GM19455 (cell line): ENCODE results near the gene ITPKC.

Experiments
- ATAC-seq: cut with Tn5 transposase; IDR thresholded peaks from one replicate; pipeline ENCODE4 v1.9.1; 2021; ENCODE audit not compliant: unreplicated experiment

Gene ITPKC

GRCh38 chr19:40690050-40690692, 26.7 kb upstream of the ITPKC start, which contains the start of gene NUMBL:
TSS of gene NUMBL (minus strand) at chr19:40690651. CDS start at chr19:40690483, 168 bp downstream.
- ATAC-seq, result peak; percentile 12

- peak; percentile 49 for ATAC-seq
Measured at GRCh38 chr19:40690693-40691420, 26.1 kb upstream of the ITPKC start.

- no peak for ATAC-seq
Measured at GRCh38 chr19:40691421-40692211, 25.3 kb upstream of the ITPKC start.

GRCh38 chr19:40692212-40692551, 24.7 kb upstream of the ITPKC start:
- ATAC-seq, result no peak

GRCh38 chr19:40693150-40693788, 23.6 kb upstream of the ITPKC start:
- no peak for ATAC-seq

- no peak for ATAC-seq
Measured at GRCh38 chr19:40693896-40694295, 23.0 kb upstream of the ITPKC start.

- no peak for ATAC-seq
Measured at GRCh38 chr19:40695881-40696280, 21.0 kb upstream of the ITPKC start.

- no peak for ATAC-seq
Measured at GRCh38 chr19:40697007-40697406, 19.9 kb upstream of the ITPKC start.

GRCh38 chr19:40700083-40700482, 16.8 kb upstream of the ITPKC start:
- ATAC-seq, result no peak

- no peak for ATAC-seq
Measured at GRCh38 chr19:40701758-40702157, 15.2 kb upstream of the ITPKC start.

GRCh38 chr19:40702337-40703012, 14.4 kb upstream of the ITPKC start:
- ATAC-seq, result no peak

- no peak for ATAC-seq
Measured at GRCh38 chr19:40703029-40703755, 13.7 kb upstream of the ITPKC start.

- ATAC-seq, result no peak
Measured at GRCh38 chr19:40704491-40705361, 12.2 kb upstream of the ITPKC start.

- ATAC-seq, result no peak
Measured at GRCh38 chr19:40705362-40705651, 11.6 kb upstream of the ITPKC start.

- ATAC-seq, result no peak
Measured at GRCh38 chr19:40705950-40706619, 10.8 kb upstream of the ITPKC start.

GRCh38 chr19:40707615-40708014, 9.3 kb upstream of the ITPKC start:
- ATAC-seq, result no peak

GRCh38 chr19:40709817-40710216, 7.1 kb upstream of the ITPKC start:
- no peak for ATAC-seq

- no peak for ATAC-seq
Measured at GRCh38 chr19:40713939-40714338, 3.0 kb upstream of the ITPKC start.
